DMS114 treated with DMSO at 0.1 percent for 48 hours (cell line): ENCODE data around the gene PSMA8.
"Not testable (repeated sequence)": the region's sequence is repeated elsewhere in the genome, so short reads cannot be mapped to it uniquely, and the experiment has no call there.

Experiments used
- DNase-seq: peaks from one replicate; lab custom pipeline; 2025; ENCODE audit not compliant: unreplicated experiment; lab: John Stamatoyannopoulos, UW

Gene PSMA8

DNA sequence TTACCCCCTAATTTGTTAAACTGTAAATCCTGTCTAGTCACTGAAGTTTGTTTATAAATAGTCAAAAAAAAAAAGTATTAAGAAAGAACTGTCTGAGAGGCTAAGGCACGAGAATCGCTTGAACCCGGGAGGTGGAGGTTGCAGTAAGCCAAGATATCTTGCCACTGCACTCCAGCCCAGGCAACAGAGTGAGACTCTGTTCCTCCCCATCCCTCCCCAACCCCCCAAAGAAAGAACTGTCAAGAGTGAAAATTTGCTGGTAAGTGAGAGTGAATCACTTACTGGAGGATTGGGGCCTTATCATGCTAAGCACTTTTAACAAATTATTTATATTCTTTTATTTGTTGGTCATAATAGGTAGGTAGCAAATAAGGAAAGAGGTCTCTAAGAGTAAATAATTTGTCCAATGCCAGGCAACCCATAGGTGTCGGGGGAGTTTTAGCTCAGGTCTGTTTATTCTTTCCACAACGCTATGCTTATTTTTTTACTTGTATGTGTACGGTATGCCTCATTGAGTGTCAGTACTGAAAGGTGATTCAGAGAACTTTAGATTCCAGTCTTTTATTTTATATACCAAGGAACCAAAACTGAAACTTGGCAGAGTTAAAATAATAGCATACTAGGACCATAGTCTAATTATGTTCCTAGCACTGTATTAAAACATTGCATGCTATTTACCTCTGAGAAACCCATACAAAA is 95.0 kb downstream of the PSMA8 start:
- DNase-seq: no peak

DNA sequence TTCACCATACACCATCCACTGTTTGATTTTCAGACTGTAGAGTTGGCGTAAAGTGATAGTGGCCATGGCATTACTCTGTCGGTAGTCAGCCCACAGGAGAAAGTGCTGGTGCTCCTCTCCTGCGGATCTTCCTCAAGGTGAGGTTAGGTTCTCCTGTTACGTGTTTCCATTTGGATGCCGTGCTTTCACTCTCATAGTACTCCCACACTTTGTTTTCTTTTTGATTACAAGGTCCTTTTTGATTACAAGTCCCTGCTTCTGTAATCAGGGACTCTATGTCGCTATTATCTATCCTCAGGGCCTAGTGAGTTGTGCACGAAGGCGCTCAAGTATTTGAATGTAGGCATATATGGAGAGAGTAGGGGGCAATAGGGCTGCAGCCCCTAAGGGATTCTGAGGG is 96.8 kb downstream of the PSMA8 start:
- no peak for DNase-seq

DNA sequence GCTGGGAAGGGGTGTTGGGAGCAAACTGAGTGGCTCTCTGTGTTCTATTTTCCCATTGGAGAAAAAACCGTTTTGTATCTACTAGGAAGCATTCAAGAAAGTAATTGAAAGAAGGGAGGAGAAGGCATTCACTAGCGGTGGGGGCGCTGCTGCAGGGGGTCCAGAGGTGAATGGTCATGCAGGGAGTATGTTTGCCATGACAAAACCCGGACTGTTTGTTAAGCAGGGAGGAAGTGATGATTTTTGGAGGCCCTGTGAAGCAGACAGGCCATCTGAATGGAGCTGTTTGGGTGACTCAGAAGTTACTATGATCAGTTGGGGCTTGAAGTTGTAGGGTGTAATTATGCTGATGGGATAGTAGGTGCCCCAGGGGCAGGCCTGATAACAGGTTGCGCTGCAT is 99.5 kb downstream of the PSMA8 start:
- no peak for DNase-seq

DNA sequence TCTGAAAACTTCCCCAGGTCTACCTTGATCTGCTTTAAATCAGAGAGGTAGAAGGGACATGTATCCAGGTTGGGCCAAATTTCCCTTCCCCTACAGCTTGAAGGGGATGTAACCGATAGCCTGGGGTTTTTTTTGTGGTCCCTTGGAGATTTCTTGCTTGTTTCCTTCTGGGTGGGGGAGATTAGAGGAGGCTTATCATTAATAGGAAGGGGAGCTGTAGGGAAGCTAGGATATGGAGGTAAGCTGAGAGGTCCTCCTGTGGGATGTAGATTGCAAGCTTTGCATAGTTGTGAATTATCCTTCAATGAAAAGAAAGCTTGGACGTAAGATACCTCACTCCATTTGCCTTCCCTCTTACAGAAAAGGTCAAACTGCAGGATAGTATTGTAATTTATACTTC is 103.7 kb downstream of the PSMA8 start:
- not testable (repeated sequence) for DNase-seq

DNA sequence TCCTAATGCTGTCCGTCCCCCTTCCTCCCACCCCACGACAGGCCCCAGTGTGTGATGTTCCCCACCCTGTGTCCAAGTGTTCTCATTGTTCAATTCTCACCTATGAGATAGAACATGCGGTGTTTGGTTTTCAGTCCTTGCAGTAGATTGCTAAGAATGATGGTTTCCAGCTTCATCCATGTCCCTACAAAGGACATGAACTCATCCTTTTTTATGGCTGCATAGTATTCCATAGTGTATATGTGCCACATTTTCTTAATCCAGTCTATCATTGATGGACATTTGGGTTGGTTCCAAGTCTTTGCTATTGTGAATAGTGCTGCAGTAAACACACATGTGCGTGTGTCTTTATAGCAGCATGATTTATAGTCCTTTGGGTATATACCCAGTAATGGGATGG is 105.0 kb downstream of the PSMA8 start:
- not testable (repeated sequence) for DNase-seq

DNA sequence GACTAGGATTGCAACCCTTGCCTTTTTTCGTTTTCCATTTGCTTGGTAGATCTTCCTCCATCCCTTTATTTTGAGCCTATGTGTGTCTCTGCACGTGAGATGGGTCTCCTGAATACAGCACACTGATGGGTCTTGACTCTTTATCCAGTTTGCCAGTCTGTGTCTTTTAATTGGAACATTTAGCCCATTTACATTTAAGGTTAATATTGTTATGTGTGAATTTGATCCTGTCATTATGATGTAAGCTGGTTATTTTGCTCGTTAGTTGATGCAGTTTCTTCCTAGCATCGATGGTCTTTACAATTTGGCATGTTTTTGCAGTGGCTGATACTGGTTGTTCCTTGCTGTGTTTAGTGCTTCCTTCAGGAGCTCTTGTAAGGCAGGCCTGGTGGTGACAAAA is 108.7 kb downstream of the PSMA8 start:
- not testable (repeated sequence) for DNase-seq
